ENCODE data around the gene ZNF420.
"Not testable (repeated sequence)": the region's sequence is repeated elsewhere in the genome, so short reads cannot be mapped to it uniquely, and the experiment has no call there.

Gene ZNF420

DNA sequence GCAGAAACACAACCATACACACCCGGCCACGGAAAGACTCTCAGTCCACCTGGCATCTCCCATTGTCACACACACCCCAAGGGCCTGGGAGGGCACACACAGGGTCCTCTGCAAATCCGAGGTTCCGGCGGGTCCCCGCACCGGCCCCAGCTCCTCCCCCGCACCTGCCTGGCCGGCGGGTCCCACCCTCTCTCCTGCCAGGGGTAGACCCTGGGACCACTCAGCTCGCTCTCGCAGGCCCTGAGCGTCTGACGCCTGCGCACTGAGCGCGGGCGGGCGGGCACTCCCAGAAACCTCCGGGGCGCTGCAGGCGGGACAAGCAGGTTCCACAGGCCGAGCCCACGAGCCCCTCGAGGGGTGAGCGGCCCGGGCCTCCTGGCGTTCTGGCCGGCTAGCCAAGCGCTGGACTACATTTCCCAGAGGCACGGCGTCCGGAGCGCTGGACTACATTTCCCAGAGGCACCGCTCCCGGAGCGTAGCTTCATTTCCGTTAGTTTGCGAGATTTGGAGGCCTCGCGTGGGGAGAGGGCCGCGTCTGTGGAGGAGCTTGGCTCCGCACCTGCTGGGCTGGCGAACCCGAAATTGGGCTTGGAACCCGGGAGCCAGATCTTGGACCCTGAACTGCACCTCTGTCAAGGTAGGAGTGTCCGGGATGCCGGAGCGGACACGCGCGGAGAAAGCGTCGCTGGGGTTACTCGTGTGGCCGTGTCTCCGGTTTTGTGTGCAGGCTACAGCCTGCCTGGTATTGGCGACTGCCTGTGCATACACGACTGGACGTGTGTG, at the start of gene ZNF420:
ZNF420 (plus strand) TSS at position 500 of the 783 bp plus-strand sequence. CDS start 10,686 bp downstream, outside the sequence.
- Histone ChIP-seq H3K9ac (ENCODE audit: insufficient read length) (peak within 1 kb of the TSS; percentile 96), H3K4me3 (peak within 1 kb of the TSS; percentile 99), H3K27ac (peak within 1 kb of the TSS; percentile 65; the same call in 1 of the 2 replicates), H3K36me3 (ENCODE audit: insufficient read depth, low read length) (peaks cover 3% of the 10 kb centered on the region; the same call in 1 of the 2 replicates), H3K9me3 (ENCODE audit: low read depth, low read length) (peaks cover 3% of the 10 kb centered on the region; the same call in 1 of the 2 replicates)
- DNase-seq (ENCODE audit: low read depth, low spot score), result peak; percentile 62
- TF ChIP-seq FOXP2 (optimal IDR thresholded peaks at IDR 0.05; ENCODE audit: control extremely low read depth, extremely low read length, insufficient read depth) (peak; percentile 35), POLR2AphosphoS5 (IDR thresholded peaks at IDR 0.05; ENCODE audit: borderline replicate concordance, low read depth, low read length) (peak; percentile 70; the same call in 1 of the 2 replicates), EZH2 (IDR thresholded peaks at IDR 0.05) (no peak)

DNA sequence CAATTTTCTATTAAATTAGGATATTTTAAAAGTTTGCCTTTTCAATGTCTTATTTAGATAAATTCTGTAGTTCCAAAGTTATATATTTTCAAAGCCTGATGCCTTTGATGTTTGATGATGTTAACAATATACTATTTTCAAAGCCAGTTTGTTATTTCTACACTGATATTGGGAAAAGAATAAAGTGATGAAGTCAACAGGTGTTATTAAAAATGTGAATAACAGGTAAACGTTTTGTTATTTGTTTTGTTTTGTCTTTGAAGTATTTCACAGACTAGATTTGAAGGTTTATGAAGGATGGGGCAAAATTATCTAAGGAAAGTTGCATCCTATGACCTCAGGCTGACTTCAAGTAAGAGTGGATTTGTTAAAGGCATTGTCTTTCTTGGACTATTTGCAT, 33.1 kb upstream of the ZNF420 start:
- H3K4me3 ChIP-seq, result no peak overlapping the region
- H3K9ac ChIP-seq (ENCODE audit: insufficient read length), result no peak overlapping the region
- no peaks in the 10 kb centered on the region for H3K36me3 ChIP-seq (ENCODE audit: insufficient read depth, low read length)
- DNase-seq (ENCODE audit: low read depth, low spot score), result no peak
- TF ChIP-seq EZH2 (IDR thresholded peaks at IDR 0.05) (no peak), POLR2AphosphoS5 (IDR thresholded peaks at IDR 0.05; ENCODE audit: borderline replicate concordance, low read depth, low read length) (no peak), FOXP2 (optimal IDR thresholded peaks at IDR 0.05; ENCODE audit: control extremely low read depth, extremely low read length, insufficient read depth) (no peak)
- no peaks in the 10 kb centered on the region for H3K9me3 ChIP-seq (ENCODE audit: low read depth, low read length)
- no peak overlapping the region for H3K27ac ChIP-seq

DNA sequence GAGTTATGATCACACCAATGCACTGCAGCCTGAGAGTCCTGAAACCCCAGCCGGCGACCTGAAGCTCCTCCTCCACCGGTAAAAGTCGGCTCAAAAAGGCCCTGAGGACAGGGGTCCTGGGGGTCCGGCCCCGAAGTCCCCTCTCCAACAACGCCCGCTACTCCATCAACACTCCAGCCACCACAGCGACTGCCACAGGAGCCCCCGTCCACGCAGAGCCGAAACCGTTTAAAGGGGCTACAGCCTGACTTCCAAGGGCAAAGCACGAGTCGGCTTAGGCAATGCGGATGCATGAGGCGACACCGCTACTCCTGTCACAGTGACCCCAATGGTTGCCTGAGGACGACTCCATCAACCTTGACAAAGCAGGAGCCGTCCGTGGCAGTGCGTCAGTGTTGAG, 22.9 kb upstream of the ZNF420 start:
- TF ChIP-seq FOXP2 (optimal IDR thresholded peaks at IDR 0.05; ENCODE audit: control extremely low read depth, extremely low read length, insufficient read depth) (no peak), EZH2 (IDR thresholded peaks at IDR 0.05) (no peak), POLR2AphosphoS5 (IDR thresholded peaks at IDR 0.05; ENCODE audit: borderline replicate concordance, low read depth, low read length) (no peak)

DNA sequence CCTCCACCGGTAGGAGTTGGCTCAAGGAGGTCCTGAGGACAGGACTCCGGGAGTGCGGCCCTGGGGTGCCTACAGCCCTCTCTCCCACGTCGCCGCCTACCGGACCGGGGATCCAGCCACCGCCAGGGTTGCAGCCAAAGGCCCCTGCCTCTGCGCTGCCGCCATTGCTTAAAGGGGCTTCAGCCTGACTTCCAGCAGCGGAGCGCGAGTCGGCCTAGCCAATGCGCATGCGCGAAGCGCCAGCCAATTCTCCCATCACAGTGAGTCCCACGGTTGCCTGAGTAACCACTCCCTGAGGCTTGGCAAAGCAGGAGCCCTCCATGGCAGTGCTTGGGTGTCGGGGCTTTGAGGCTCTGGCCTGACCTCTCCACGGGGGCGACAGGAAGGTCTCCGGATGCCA, 21.5 kb upstream of the ZNF420 start:
- no peak overlapping the region for H3K9ac ChIP-seq (ENCODE audit: insufficient read length)
- H3K36me3 ChIP-seq (ENCODE audit: insufficient read depth, low read length), result no peaks in the 10 kb centered on the region
- no peak overlapping the region for H3K27ac ChIP-seq
- no peak overlapping the region for H3K4me3 ChIP-seq
- no peaks in the 10 kb centered on the region for H3K9me3 ChIP-seq (ENCODE audit: low read depth, low read length)
- no peak for DNase-seq (ENCODE audit: low read depth, low spot score)
- no peak for TF ChIP-seq FOXP2 (optimal IDR thresholded peaks at IDR 0.05; ENCODE audit: control extremely low read depth, extremely low read length, insufficient read depth)
- TF ChIP-seq POLR2AphosphoS5 (IDR thresholded peaks at IDR 0.05; ENCODE audit: borderline replicate concordance, low read depth, low read length), result no peak
- no peak for TF ChIP-seq EZH2 (IDR thresholded peaks at IDR 0.05)

More for the DNA sequence above, 22.9 kb upstream of the ZNF420 start:
- Histone ChIP-seq H3K9me3 (ENCODE audit: low read depth, low read length) (no peaks in the 10 kb centered on the region), H3K4me3 (no peak overlapping the region), H3K27ac (no peak overlapping the region), H3K36me3 (ENCODE audit: insufficient read depth, low read length) (no peaks in the 10 kb centered on the region), H3K9ac (ENCODE audit: insufficient read length) (no peak overlapping the region)
- DNase-seq (ENCODE audit: low read depth, low spot score), result no peak

DNA sequence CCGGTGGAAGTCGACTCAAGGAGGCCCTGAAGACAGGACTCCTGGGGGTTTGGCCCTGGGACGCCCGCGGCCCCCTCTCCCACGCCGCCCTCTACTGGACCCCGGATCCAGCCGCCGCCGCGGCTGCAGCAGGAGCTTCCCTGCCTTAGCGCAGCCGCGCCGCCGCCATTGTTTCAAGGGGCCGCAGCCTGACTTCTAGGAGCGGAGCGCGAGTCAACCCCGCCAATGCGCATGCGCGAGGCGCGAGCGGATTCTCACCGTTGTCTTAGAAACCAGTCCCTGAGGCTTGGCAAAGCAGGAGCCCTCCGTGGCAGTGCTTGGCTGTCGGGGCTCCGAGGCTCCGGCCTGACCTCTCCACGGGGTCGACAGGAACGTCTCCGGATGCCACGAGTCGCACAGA, 19.1 kb upstream of the ZNF420 start:
- no peak for DNase-seq (ENCODE audit: low read depth, low spot score)
- no peak for TF ChIP-seq POLR2AphosphoS5 (IDR thresholded peaks at IDR 0.05; ENCODE audit: borderline replicate concordance, low read depth, low read length)
- no peak for TF ChIP-seq FOXP2 (optimal IDR thresholded peaks at IDR 0.05; ENCODE audit: control extremely low read depth, extremely low read length, insufficient read depth)
- no peak for TF ChIP-seq EZH2 (IDR thresholded peaks at IDR 0.05)
- no peak overlapping the region for H3K4me3 ChIP-seq
- H3K9ac ChIP-seq (ENCODE audit: insufficient read length), result no peak overlapping the region
- H3K36me3 ChIP-seq (ENCODE audit: insufficient read depth, low read length), result no peaks in the 10 kb centered on the region
- no peaks in the 10 kb centered on the region for H3K9me3 ChIP-seq (ENCODE audit: low read depth, low read length)
- no peak overlapping the region for H3K27ac ChIP-seq

DNA sequence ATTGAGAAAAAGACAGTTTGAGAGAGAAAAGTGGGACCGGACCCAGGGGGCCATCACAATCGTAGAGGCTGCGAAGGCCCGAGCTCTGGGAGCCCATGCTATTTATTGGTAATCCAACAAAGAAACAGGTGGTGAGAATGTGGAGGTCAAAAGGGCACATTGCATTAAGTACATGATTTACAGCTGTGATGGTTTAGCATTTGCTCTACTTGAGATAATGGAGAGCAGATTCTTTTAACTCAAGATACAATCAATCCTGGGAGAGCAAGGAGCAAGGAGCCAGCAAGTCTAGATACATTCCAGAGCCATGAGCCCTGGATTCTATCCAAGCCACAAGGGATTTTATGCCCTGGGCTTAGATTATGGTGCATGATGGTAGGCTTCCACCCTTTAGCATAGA, 13.3 kb upstream of the ZNF420 start:
- not testable (repeated sequence) for H3K9ac ChIP-seq (ENCODE audit: insufficient read length); H3K4me3 ChIP-seq; H3K27ac ChIP-seq; DNase-seq (ENCODE audit: low read depth, low spot score); H3K9me3 ChIP-seq (ENCODE audit: low read depth, low read length); H3K36me3 ChIP-seq (ENCODE audit: insufficient read depth, low read length)

DNA sequence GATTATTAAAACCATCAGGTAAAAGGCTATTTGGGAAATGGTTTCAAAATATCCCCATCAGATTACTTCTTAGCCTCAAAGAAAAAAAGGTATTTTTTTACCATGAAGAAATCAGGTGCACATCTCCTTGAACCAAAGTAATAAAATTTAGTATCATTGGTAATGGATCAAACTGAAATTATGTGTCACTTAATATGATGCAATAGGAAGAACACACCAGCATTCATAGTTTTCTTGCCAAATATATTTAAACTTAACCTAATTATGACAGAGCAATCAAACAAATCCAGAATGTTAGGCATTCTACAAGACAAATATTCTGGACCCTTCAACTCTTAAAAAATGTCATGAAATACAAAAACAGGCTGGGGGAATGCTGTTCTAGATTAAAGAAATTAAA, 4.1 kb upstream of the ZNF420 start:
- H3K9ac ChIP-seq (ENCODE audit: insufficient read length), result no peak overlapping the region
- peaks cover 2% of the 10 kb centered on the region; the same call in 1 of the 2 replicates for H3K9me3 ChIP-seq (ENCODE audit: low read depth, low read length)
- no peak for DNase-seq (ENCODE audit: low read depth, low spot score)
- H3K4me3 ChIP-seq, result no peak overlapping the region
- no peak for TF ChIP-seq FOXP2 (optimal IDR thresholded peaks at IDR 0.05; ENCODE audit: control extremely low read depth, extremely low read length, insufficient read depth)
- TF ChIP-seq EZH2 (IDR thresholded peaks at IDR 0.05), result no peak
- no peak for TF ChIP-seq POLR2AphosphoS5 (IDR thresholded peaks at IDR 0.05; ENCODE audit: borderline replicate concordance, low read depth, low read length)
- H3K27ac ChIP-seq, result no peak overlapping the region
- H3K36me3 ChIP-seq (ENCODE audit: insufficient read depth, low read length), result no peaks in the 10 kb centered on the region; the same call in 1 of the 2 replicates

DNA sequence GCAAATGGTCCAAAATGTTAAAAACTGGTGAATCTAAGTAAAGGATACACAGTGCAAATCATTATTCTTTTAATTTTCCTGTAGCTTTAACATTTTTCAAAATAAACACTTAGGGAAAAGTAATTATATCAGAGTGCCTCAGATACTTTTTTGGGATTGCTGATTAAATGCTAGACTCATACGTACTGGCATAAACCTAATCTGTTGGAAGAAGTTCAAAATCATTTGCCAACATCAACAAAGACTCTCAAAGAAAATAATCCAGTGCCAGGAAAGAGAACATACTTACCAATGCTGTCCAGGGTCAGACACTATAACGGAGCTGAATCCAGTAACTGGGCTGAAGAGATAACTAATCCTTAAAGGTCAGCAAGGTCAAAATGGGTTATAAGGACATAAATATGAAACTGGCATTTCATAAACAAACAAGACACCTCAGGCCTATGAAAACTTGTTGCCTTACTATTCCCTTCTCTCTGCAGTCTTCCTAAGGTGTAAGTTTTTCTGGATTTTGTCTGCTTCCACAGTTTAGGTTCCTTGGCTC, 3.3 kb upstream of the ZNF420 start:
- no peak overlapping the region for H3K4me3 ChIP-seq
- no peak for TF ChIP-seq POLR2AphosphoS5 (IDR thresholded peaks at IDR 0.05; ENCODE audit: borderline replicate concordance, low read depth, low read length)
- TF ChIP-seq FOXP2 (optimal IDR thresholded peaks at IDR 0.05; ENCODE audit: control extremely low read depth, extremely low read length, insufficient read depth), result no peak
- no peak for TF ChIP-seq EZH2 (IDR thresholded peaks at IDR 0.05)
- H3K36me3 ChIP-seq (ENCODE audit: insufficient read depth, low read length), result no peaks in the 10 kb centered on the region; the same call in 1 of the 2 replicates
- no peak for DNase-seq (ENCODE audit: low read depth, low spot score)
- H3K9ac ChIP-seq (ENCODE audit: insufficient read length), result no peak overlapping the region
- no peak overlapping the region for H3K27ac ChIP-seq
- peaks cover 2% of the 10 kb centered on the region; the same call in 1 of the 2 replicates for H3K9me3 ChIP-seq (ENCODE audit: low read depth, low read length)

DNA sequence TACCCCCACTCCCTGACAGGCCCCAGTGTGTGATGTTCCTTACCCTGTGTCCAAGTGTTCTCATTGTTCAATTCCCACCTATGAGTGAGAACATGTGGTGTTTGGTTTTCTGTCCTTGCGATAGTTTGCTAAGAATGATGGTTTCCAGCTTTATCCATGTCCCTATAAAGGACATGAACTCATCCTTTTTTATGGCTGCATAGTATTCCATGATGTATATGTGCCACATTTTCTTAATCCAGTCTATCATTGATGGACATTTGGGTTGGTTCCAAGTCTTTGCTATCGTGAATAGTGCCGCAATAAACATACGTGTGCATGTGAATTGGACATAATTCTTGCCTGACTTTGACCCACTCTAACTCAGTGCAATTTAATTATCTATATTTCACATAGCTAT, 1.7 kb upstream of the ZNF420 start:
- H3K4me3 ChIP-seq; DNase-seq (ENCODE audit: low read depth, low spot score): not testable (repeated sequence)

More for the DNA sequence above, 1.7 kb upstream of the ZNF420 start:
- H3K27ac ChIP-seq; H3K9ac ChIP-seq (ENCODE audit: insufficient read length); H3K36me3 ChIP-seq (ENCODE audit: insufficient read depth, low read length); H3K9me3 ChIP-seq (ENCODE audit: low read depth, low read length): not testable (repeated sequence)

All from SK-N-MC (cell line).